NCI-H2029 treated with DMSO at 0.1 percent for 48 hours (cell line): ENCODE measurements around the gene F12.
"Not testable (repeated sequence)": the region's sequence is repeated elsewhere in the genome, so short reads cannot be mapped to it uniquely, and the experiment has no call there.

Source experiments
- DNase-seq: peaks from one replicate; lab custom pipeline; 2025; lab: John Stamatoyannopoulos, UW

F12 gene

DNA sequence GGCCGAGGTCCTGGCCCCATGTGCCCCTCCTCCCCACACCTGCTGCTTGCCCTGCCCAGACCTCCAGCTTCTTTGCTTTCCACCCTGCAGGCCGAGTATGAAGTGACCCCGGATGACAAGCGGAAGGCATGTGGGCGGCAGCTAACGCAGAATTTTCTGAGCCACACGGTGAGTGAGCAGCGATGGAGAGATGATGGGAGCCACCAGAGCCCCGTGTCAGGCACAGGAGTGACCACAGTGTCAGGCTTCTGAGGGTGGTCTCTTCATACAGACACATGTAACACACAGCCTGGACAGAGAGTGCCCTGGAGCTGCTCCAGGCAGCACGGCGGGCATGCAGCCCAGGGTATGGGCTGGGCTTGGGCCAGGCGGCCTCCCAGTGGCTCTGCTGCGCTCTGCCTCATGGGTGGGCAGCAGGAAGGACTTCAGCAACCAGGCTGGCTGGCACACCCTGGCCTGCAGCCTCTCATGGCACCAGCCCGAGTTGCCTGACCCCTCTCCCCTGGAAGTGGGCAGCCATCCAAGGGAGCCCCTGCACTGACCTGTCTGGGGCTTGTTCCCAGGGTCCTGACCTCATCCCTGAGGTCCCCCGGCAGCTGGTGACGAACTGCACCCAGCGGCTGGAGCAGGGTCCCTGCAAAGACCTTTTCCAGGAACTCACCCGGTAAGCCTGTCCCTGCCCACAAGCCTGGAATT lies 22.9 kb upstream of the F12 start:
- no peak for DNase-seq

DNA sequence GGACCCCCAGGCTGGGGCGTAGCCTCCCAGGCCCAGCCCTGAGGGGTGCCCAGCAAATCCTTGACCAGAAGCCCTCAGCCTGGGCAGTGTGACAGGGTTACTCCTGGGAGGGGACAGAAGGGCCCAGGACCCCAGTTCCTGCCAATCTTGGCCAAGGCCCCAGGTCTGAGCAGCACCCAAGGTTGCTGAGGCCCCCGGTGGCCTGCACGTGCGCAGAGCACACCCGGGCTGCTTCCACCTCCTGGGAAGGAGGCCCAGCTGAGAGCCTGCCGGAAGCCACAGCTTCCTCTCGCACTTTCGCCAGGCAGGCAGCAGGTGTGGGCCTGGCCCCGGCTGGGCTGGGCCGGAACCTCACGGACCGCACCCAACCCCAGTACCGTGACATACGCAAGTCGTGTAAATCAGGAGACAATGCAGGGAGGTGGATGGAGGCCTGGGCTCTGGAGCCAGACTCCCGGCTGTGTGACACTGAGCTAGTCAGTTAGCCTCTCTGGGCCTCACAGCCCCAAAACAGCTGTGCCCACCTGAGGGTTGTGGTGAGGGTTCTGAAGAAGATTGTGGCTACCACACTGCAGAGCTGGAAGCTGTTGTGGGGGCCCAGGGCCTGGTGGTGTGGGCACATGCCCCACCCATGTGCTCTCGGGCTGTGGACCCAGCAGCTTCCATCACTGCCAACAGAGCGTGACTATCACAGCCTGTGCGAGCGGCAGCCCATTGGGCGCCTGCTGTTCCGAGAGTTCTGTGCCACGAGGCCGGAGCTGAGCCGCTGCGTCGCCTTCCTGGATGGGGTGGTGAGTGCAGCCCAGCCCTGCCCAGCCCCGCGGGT lies 22.2 kb upstream of the F12 start:
- no peak for DNase-seq

DNA sequence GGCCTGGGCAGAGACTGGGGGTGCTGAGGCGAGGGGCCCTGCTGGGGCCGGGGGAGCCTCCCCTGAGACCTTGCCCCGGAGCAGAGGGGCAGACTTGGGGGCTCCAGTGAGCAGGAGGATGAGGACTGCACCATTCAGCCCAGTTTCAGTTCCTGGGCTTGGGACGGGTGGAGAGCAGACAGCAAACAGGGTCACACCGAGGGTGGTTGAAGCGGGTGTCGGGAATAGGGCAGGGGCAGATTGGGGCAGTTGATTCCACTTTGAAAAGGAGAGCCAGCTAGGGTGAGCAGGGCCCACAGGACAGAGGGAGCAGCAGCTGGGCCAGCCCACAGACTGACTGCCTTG lies 21.6 kb upstream of the F12 start:
- no peak for DNase-seq

DNA sequence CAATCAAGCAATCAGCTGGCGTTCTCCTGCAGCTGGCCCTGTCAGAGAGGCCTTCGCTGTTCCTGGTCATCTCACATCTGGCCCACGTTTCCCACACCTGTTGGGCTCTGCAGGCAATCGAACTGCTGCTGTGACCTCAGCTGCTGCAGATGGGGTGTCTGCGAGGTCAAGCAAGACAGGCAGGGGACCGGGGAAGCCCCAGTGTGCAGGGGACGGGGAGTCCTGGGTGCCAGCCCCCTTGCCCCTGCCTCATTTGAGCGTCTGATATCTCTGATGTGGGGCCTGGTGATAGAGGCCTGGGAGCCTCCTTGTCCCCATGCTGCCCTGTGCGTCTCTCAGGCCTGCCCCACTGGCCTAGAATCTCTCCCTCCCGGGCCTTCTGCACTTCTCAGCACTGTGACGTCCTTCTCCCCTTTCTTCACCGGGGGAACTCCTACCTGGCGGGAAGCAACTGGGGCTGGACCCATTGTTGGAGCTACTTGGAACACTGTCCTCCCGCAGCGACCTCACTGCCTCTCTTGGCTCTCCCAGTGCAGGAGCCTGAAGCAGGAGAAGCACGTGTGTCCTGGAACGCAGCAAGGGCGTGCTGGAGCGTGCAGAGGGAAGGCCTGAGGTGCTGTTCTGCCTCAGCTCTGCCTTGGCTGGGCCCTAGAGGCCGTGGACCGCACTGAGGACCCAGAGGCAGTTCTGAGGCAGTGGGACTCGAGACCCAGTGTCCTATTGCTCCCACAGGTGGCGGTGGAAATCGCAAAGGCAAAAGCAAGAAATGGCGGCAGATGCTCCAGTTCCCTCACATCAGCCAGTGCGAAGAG lies 21.0 kb upstream of the F12 start:
- no peak for DNase-seq

DNA sequence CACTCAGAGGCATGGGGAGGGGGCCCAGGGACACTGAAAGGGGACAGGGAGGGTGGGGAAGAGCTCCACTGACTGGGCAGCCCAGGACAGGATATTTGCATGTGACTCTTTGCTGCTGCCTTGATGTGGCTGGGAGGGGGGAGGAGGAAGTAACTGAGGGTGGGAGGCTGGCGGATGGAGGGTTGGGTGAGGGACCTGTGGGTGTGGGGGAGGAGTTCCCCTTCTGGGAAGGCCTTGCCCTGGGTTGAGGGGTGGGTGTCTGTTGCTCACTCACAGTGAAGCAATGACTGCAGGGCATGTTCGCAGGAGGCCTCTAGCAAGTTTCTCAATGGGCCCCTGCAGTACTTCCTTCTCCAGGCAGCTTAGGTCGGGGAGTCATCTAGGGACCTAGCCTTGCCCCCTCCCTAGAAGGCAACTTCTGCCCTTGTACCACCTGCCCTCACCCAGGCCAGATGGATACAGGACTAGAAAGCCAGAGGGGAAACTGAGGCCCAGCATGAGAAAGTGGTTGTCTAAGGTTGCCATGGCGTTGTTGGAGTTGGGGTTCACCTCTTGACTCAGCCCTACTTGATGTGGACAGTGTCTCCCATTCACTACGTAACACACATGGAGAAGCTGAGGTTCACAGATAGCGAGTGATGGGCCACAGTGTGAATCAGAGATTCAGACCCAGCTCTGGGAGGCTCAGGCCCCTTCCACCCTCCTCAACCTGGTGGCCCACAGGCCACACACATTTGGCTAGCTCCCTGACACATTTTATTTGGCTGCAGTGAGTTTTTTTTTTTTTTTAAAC lies 20.1 kb upstream of the F12 start:
- no peak for DNase-seq

DNA sequence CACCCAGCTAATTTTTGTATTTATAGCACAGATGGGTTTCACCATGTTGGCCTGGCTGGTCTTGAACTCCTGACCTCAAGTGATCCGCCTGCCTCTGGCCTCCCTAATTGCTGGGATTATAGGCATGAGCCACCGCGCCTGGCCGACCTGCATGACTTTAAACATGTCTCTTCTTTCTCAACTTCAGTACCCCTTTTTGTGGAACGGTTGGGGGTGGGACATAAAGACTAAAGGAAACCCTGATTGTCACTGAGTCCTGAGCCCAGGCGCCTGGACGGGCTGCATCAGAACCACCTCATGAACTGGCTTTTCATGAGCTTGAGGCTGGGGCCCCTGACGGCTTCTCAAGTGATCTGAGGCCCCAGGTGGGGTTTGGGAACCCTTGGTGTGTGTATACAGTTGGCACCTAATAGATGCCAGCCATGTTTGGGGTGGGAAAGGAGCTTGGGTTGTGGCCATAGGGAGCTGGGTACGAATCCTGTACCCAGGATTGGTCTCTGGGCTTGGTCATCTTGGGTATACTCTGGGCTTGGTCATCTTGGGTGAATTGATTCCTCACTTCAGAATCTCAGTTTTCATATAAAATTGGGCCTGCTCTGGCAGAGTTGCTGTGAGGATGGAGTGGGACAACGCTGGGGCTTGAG lies 19.3 kb upstream of the F12 start:
- DNase-seq: no peak

DNA sequence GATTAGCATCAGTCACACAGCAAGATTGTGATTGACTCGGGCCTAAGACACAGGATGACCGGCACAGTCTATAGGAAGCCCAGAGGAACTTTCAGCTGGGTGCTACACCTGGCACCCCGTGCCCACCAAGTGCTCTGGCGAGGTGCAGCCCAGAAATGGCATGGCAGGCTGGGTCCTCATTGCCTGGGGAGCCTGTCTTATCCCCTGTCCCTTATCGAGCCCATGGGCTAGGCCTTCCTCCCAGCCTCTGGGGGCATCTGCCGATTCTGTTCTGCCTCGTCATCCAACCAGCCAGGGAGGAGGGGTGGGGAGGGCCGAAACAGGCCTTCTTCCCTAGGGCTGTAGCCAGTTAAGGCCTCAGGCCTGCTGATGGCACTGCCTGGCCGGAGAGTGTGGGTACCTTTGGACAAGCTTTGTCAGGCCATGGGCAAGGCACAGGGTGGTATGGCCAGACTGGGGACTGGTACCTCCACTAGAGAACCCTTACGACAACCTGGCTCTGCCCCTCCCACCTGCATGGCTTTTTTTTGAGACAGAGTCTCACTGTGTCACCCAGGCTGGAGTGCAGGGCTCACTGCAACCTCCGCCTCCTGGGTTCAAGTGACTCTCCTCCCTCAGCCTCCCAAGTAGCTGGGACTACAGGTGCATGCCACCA lies 18.7 kb upstream of the F12 start:
- no peak for DNase-seq

DNA sequence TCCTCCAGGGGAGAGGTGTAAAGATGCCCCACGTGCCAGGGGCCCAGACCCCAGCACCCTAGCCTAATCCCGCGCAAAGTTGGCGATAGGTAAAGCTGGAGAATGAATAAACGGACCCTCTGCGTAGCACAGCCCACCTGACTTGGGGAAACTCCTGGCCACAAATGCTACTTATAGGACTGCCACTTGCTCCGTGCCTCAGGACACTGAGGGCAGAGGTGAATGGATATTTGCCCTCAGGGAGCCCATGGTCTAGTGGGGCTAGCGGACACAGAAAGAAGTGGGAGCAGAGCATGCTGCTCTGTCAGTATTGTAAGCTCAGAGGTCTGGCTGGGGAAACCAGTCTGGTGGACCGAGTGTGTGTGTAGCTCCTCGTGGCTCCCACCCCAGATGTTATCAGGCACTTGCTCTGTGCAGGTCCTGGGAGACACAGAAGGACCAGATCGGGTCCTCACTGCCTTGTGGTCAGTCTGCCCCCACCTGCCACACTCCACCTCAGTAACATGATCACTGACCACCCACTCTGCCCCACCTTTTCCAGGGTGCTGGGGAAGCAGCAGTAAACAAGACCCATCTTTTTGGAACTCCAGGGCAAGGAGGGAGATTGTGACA lies 18.0 kb upstream of the F12 start:
- no peak for DNase-seq

DNA sequence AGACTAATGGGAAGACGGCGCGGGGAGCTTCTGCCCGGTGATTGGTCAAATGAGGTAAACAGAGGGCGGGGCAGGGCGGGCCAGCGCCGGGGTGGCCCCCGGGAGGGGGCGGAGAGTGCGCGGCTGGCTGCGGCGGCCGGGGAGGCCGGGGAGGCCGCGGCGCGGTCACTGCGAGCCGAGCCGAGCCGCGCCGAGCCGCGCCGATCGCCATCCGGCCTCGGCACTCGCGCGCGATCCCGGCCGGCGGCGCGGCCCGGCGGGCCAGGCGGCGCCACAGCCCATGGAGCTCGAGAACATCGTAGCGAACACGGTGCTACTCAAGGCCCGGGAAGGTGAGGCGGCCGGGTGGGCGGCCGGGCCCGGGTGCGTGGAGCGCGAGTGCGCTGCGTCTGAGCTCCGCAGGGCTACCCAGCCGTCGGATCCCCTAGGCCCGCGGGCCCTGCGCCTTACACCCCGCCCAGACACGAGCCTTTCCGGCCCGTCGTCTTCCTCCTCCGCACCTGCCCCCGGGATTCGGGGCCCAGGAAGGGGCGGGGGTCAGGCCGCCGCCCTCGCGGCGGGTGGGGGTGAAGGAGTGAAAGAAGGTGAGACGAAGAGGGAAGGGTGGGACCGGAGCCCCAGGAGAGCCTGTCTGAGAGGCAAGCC lies 17.3 kb upstream of the F12 start, which contains the start of gene GRK6:
Gene GRK6 (plus strand): TSS at position 111 of the 645 bp plus-strand sequence. CDS start 170 bp downstream, at position 281.
- no peak for DNase-seq

DNA sequence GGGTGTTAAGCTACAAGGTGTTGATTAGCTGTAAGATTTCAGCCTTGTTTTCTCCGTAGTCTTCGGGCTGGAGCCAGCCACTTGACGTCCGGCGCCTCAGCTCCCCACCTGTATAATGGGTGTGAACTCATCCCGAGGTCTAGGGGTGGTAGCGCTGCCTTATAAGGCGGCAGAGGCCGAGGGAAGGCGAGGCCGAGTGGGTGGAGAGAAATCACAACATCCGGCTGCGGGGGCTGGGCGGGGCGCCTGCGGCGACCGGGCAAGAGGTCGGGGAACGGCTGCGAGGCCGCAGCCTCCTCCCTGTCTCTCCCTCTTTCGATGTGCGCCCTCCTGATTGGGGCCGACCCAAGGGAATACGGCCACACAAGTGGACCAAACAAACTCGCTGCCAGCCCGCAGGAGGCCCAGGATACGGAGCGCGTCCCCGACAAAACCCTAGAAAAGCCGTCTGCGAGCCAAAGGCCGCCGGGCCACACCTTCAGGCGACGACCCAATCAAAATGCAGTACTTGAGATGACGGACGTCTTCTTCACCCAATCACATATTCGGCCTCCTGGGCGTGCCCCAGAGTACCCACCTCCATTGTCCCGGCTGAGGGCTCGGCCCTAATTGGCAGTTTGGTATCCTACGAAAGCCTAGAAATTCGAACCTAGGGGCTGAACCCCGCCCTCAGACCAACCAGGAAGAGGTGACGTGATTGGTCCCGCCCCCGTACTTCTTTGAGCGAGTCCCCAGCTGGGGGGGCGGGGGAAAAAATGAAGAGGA lies 16.6 kb upstream of the F12 start:
- DNase-seq: peak; percentile 99

DNA sequence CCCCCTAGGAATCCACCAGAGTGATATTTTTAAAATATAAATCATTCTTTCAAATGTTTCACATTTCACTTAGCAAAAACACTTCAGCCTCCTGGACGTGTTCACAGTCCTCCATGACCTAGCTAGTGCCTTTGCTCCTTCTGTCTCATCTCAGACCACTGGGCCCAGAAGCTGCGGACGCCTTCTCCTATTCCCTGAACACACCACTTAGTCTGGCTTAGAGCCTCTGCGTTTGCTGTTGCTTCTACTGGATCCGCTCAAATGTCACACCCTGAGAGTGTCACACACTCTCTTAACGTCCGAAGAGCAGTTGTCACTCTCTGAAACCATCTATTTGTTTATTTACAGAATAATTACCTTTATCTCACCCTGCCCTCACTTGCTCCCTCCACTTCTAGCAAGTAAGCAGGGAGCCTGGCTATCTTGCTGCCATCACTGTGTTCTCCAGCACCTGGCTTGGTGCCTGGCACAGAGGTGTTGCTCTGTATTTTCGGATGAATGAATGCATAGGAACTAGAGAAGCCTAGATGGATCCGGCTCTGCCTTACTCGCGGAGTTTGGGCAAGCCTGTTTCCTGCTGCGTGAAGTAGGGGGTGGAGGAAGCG lies 15.9 kb upstream of the F12 start:
- peak; percentile 38 for DNase-seq

DNA sequence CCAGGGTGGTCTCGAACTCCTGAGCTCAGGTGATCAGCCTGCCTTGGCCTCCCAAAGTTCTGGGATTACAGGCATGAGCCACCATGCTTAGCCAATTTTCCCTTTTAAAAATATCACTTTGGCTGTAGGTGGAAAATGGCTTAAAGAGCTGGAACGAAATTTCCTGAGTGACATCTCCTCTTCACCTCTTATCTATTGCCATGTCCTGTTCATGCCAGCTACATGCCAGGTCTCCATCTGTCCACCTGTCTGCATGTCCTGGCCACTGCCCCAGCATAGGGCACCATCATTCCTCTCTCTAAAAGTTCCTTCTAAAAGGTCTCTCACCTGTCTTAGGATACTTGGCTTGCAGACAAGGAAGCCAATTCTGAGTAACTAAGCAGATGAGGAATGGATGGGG lies 14.3 kb upstream of the F12 start:
- DNase-seq: no peak

DNA sequence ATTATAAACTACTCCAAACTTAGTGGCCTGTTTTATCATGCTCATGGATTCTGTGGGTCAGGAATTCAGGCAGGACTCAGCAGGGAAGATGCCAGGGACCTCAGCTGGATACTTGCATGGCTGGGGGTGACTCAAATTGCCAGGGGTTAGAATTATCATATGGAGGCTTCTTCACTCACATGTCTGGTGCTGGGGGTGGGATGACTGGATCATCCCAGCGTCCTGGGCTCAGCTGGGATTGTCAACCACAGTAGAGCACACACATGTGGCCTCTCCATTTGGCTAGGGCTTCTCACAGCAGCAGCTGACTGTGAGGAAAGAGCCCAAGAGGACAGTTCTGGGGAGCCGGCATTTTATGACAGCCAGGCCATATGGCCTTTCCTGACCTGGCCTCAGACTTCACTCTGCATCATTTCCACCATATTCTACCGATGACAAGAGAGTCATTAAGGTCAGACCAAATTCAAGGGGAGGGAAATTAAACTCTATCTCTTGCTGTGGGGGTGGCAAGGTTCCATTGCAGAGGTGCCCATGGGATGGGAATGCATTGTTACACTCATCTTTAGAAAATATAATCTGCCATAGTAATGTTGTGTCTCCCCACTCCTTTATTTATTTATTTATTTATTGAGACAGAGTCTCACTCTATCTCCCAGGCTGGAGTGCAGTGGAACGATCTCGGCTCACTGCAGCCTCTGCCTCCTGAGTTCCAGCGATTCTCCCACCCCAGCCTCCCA lies 11.9 kb upstream of the F12 start:
- no peak for DNase-seq

DNA sequence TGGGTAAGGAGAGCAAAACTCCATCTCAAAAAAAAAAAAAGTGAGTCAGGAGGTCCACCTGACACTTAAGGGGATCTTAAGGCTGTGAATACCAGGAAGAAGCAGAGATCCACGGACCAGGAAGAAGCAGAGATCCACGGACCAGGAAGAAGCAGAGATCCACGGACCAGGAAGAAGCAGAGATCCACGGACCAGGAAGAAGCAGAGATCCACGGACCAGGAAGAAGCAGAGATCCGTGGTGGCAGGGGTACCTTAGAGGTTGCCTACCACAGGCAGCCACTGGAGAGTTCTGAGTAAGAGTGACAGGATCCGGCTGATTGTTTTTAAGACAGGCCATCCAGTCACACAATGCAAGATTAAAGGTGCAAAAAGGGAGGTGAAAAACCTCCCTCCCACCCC lies 11.1 kb upstream of the F12 start:
- not testable (repeated sequence) for DNase-seq

DNA sequence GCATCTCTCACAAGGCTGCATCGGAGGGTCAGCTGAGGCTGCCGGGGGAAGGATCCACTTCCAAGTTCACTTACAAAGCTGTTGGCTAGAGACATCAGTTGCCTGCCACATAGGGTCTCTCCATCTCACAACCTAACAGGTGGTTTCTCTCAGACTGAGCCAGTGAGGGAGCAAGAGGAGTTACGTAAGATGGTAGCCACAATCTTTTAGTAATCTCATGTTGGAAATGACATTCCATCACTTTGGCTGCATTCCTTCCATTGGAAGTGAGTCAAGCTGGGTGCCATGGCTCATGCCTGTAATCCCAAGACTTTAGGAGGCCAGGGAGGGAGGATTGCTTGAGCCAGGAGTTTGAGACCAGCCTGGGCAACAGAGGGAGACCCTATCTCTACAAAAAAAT lies 9.7 kb upstream of the F12 start:
- DNase-seq: no peak

DNA sequence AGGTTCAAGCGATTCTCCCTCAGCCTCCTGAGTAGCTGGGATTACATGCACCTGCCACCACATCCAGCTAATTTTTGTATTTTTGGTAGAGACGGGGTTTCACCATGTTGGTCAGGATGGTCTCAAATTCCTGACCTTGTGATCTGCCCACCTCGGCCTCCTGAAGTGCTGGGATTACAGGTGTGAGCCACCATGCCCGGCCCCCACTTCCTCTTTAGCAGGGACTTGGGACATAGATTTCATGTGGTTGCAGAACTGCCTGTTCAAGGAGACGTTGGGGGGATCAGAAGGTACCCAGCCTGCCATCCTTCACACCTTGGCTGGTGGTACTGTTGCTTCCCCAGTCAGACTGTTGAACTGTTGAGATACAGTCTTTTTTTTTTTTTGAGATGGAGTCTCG lies 7.7 kb upstream of the F12 start:
- DNase-seq: not testable (repeated sequence)

DNA sequence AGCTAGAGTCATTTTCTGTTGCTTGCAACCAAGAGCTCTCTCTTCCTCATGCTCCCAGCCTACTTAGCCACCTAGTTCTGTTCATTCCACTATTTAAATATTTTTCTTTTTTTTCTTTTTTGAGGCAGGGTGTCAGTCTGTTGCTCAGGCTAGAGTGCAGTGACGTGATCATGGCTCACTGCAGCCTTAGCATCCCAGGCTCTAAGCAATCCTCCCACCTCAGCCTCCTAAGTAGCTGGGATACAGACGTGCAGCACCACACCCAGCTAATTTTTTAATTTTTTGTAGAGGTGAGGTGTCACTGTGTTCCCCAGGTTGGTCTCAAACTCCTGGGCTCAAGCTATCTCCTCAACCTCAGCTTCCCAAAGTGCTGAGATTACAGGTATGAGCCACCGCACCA lies 5.1 kb upstream of the F12 start:
- DNase-seq: no peak

DNA sequence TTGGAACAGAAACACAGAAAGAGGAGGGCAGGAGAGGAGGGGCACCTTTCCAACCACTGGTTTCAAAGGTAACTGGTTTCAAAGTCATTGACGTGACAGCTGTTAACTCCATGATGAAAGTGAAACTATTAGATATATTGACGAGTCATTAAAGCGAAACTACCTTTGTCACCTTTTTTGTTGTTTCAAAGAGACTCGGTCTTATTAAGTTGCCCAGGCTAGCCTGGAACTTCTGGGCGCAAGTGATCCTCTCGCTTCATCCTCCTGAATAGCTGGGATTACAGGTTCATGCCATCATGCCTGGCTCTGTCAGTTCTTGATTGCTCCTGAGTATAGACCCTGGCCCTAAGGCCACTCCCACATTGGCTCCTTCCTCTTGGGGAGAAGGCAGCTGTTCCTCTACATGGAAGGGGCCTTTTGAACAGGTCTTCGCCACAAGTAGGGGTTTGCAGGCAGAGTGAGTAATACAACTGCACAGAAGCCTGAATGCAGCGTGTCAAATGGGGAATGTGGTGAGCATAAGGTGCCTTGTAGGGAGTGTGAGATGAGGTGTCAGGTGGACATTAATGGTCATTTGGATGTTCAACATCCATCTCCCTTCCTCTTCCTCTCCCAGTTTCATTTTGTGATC lies 3.4 kb upstream of the F12 start:
- DNase-seq: no peak
